ENCODE data around the gene MEIS3. TPM values are rescaled to one million over a fixed set of nuclear protein-coding genes. Genes with fewer than 3 reads are reported as not detected.

MEIS3 gene
- total and polyA plus RNA-seq, 10 of the 15 experiments (the other 5 are each of a cell fraction or from before 2014, with no cell fraction given) = 0.05 to 0.23 TPM; not detected in 8

DNA sequence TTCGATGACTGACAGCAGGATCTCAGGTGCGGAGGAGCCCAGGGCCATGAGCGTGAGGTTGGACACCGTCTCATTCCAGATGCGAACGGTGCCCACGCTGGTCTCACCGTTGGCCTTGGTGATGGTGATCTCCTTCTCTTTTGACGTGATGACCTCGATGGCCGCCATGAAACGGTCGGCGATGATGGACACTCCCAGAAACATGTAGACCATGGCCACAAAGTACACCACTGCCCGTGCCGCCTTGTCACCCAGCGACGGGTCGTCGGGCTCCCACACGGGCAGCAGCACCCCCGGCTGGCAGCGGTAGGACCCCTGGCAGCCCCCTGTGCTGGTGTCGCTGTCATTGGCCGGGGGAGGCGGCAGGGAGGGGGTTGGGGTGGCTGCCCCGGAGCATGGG, 46.6 kb upstream of the MEIS3 start (continued):
- TF ChIP-seq, protein P1, sequence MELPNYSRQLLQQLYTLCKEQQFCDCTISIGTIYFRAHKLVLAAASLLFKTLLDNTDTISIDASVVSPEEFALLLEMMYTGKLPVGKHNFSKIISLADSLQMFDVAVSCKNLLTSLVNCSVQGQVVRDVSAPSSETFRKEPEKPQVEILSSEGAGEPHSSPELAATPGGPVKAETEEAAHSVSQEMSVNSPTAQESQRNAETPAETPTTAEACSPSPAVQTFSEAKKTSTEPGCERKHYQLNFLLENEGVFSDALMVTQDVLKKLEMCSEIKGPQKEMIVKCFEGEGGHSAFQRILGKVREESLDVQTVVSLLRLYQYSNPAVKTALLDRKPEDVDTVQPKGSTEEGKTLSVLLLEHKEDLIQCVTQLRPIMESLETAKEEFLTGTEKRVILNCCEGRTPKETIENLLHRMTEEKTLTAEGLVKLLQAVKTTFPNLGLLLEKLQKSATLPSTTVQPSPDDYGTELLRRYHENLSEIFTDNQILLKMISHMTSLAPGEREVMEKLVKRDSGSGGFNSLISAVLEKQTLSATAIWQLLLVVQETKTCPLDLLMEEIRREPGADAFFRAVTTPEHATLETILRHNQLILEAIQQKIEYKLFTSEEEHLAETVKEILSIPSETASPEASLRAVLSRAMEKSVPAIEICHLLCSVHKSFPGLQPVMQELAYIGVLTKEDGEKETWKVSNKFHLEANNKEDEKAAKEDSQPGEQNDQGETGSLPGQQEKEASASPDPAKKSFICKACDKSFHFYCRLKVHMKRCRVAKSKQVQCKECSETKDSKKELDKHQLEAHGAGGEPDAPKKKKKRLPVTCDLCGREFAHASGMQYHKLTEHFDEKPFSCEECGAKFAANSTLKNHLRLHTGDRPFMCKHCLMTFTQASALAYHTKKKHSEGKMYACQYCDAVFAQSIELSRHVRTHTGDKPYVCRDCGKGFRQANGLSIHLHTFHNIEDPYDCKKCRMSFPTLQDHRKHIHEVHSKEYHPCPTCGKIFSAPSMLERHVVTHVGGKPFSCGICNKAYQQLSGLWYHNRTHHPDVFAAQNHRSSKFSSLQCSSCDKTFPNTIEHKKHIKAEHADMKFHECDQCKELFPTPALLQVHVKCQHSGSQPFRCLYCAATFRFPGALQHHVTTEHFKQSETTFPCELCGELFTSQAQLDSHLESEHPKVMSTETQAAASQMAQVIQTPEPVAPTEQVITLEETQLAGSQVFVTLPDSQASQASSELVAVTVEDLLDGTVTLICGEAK (IDR thresholded peaks at IDR 0.05; ENCODE audit: borderline replicate concordance) = no peak
- TF ChIP-seq GABPA (IDR thresholded peaks at IDR 0.05; ENCODE audit: low read depth) = no peak

DNA sequence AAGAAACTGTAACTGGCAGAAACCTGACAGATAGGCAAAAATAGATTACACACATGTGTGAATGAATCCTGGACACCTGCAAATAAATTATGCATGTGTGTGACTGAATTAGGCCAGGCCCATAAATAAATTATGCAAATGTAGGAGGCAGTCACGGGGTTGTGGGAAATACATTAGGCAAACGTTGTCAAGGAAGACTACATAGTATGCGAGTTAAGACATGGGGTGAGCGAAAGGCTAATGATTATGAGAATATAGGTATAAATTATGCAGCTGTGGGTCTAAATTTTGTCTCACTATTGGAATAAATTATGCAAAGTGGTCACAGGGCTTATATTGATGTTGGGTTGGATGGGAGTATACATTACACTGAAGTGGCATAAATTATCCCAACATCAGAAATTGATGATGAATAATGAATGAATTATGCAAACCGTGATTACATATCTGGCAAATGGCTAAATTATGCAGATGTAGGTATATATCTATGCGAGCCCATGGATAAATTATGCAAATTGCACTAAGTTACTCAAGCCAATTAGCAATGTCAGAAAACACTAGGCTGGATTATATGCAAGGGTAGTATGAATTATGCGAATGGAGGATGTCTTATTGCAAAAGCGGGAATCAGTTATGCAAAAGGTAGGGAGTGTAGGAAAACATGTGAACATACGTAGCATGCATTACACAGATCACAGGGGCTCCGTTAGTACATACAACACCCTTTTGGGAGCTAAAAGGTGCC, 45.5 kb upstream of the MEIS3 start:
- Histone ChIP-seq H3K9ac (ENCODE audit: control insufficient read depth, insufficient read depth, low read length) (no peak overlapping the region), H4K20me1 (ENCODE audit: control insufficient read depth, insufficient read depth) (no peaks in the 10 kb centered on the region), H3K9me3 (replicated peaks; ENCODE audit: control insufficient read depth, insufficient read depth, low read length) (no peaks in the 10 kb centered on the region), H3K4me1 (ENCODE audit: control insufficient read depth, insufficient read depth, low read length) (no peaks in the 10 kb centered on the region), H3K36me3 (ENCODE audit: control insufficient read depth in 2 of 2, insufficient read depth in 2 of 2, low read length in 1 of 2) (no peaks in the 10 kb centered on the region), H3K79me2 (ENCODE audit: control insufficient read depth, insufficient read depth, low read length) (no peaks in the 10 kb centered on the region), H3K4me2 (ENCODE audit: control insufficient read depth, insufficient read depth) (no peak overlapping the region), H2AFZ (ENCODE audit: control insufficient read depth, low read depth, low read length) (no peak overlapping the region), H3K27me3 (replicated peaks in 1 of 2; ENCODE audit: control insufficient read depth in 2 of 2, insufficient read depth in 2 of 2, low read length in 1 of 2) (peaks cover 2 to 4% of the 10 kb centered on the region in 2 experiments; a peak in 2 of 4 replicates), H3K27ac (ENCODE audit: control insufficient read depth, insufficient read depth) (no peak overlapping the region), H3K4me3 (no peak overlapping the region)
- TF ChIP-seq SREBF2 (IDR thresholded peaks at IDR 0.05; ENCODE audit: low read length) (no peak), SMAD1 (IDR thresholded peaks at IDR 0.05; ENCODE audit: low read depth, partially characterized antibody) (no peak), SMARCA5 (IDR thresholded peaks at IDR 0.05) (no peak), KLF5 (IDR thresholded peaks at IDR 0.05; ENCODE audit: partially characterized antibody) (no peak), STAT1 (conservative IDR thresholded peaks at IDR 0.05) (no peak), POLR2AphosphoS2 (IDR thresholded peaks at IDR 0.05; ENCODE audit: low read depth, low read length) (no peak), POLR2AphosphoS5 (IDR thresholded peaks at IDR 0.05; ENCODE audit: low read length) (no peak), SPI1 (IDR thresholded peaks at IDR 0.05; ENCODE audit: borderline replicate concordance, insufficient read depth, low read depth, low read length) (no peak), ASH2L (IDR thresholded peaks at IDR 0.05; ENCODE audit: borderline replicate concordance, low read depth) (no peak)
- TF ChIP-seq, protein P1 (IDR thresholded peaks at IDR 0.05; ENCODE audit: borderline replicate concordance) = no peak
- 30% methylated on average over 10 of the region's 10 CpGs for WGBS (ENCODE audit: insufficient coverage, insufficient replicate concordance, low lambda C conversion rate, missing lambda C conversion rate)
- in situ Hi-C loops (cut with MboI) = no loop called here
- ATAC-seq (no peak), FAIRE-seq (no peak), DNase-seq (ENCODE audit: low read depth, low spot score) (no peak)
- SMC1A ChIA-PET (ENCODE audit: uncharacterized antibody, unreplicated experiment) = no interaction called here
- BruUV-seq (replicated peaks) = no TSS peak
- intact Hi-C loops (cut with micrococcal nuclease; ENCODE audit: unreplicated experiment) = no loop called here
- RAD21 ChIA-PET (ENCODE audit: unreplicated experiment) = no interaction called here
- POLR2A ChIA-PET = no interaction called here
- CTCF ChIA-PET = interaction anchor here (1.1 kb wide), 1 partner anchor 48 kb away, joined by 3 read pairs; no protein-coding TSS in a partner anchor
